Renal pelvis (tissue), 12 donors: Measurements from ENCODE around the gene GLOD5. TPM values are rescaled to one million over a fixed set of nuclear protein-coding genes. Genes with fewer than 3 reads are reported as not detected.

Experiments used
- DNase-seq: peaks from one replicate; pipeline ENCODE4 v3.0.0-alpha.2; 2013
- long read RNA-seq, 16 experiments: transcript quantifications; one replicate each; lab custom pipeline, GENCODE V29; 2026
- polyA plus RNA-seq, 3 donors: library from polyadenylated mRNA; unstranded; fragments of 120-200 nt; gene quantifications; one replicate each; pipeline ENCODE4 v1.2.1, GENCODE V29; 2013; ENCODE audit not compliant: insufficient read length in 3 of 3

GLOD5 gene
- polyA plus RNA-seq = 1 to 10 TPM in 2 of 3 donors, under 1 TPM in 1; 0.79 to 1.4 (median 1.2) TPM
- long read RNA-seq, donor 1, partial matches to known transcripts = 0 of 2 reads
- long read RNA-seq, donor 1, other reads (novel, unspliced or antisense) = 0 of 2 reads
- long read RNA-seq, donor 2, partial matches to known transcripts = 0 of 3 reads
- long read RNA-seq, donor 2, other reads (novel, unspliced or antisense) = 0 of 3 reads
- long read RNA-seq, donor 3, partial matches to known transcripts = 0 of 1 reads
- long read RNA-seq, donor 3, other reads (novel, unspliced or antisense) = 0 of 1 reads
- long read RNA-seq, donor 4, partial matches to known transcripts = 0 of 2 reads
- long read RNA-seq, donor 4, other reads (novel, unspliced or antisense) = 0 of 2 reads
- long read RNA-seq, donor 5 = 0 reads
- long read RNA-seq, donor 6, partial matches to known transcripts = 0 of 2 reads
- long read RNA-seq, donor 6, other reads (novel, unspliced or antisense) = 0 of 2 reads
- long read RNA-seq, donor 7 = 0 reads
- long read RNA-seq, donor 8 = 0 reads
- long read RNA-seq, donor 9, partial matches to known transcripts = 0 of 2 reads
- long read RNA-seq, donor 9, other reads (novel, unspliced or antisense) = 0 of 2 reads
- long read RNA-seq, donor 10, partial matches to known transcripts = 0 of 1 reads
- long read RNA-seq, donor 10, other reads (novel, unspliced or antisense) = 0 of 1 reads
- long read RNA-seq, donor 11 = 0 reads
- long read RNA-seq, donor 12 = 0 reads
- long read RNA-seq, donor 13, partial matches to known transcripts = 0 of 1 reads
- long read RNA-seq, donor 13, other reads (novel, unspliced or antisense) = 0 of 1 reads
- long read RNA-seq, donor 14, partial matches to known transcripts = 0 of 2 reads
- long read RNA-seq, donor 14, other reads (novel, unspliced or antisense) = 0 of 2 reads
- long read RNA-seq, donor 15, partial matches to known transcripts = 0 of 2 reads
- long read RNA-seq, donor 15, other reads (novel, unspliced or antisense) = 0 of 2 reads
- long read RNA-seq, donor 16 = 0 reads

- DNase-seq = peak; percentile 15
Measured at GRCh38 chrX:48761674-48762471, at the start of gene GLOD5. Gene GLOD5, plus strand, starts transcription at chrX:48761747. Its CDS starts 44 bp downstream, at chrX:48761791.

- no peak for DNase-seq
Measured at GRCh38 chrX:48711929-48712505, 49.5 kb upstream of the GLOD5 start.

GRCh38 chrX:48713847-48714246 is 47.7 kb upstream of the GLOD5 start:
- DNase-seq = no peak

DNA sequence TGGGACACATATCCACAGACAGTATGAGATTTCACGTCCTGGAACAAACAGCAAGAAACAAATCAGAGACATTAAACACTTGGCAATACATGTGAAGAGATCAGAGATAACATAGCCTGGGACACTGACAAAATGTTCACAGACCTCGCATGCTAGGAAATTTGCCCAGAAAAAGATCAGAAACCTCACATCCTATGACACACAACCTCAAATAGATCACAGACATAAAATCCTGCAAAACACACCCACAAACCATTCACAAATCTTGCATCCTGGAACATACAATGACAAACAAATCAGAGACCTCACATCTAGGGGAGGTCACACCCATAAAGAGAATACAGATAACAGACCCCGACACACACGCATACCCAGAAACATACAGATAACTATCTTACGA is 47.0 kb upstream of the GLOD5 start:
- no peak for DNase-seq

DNA sequence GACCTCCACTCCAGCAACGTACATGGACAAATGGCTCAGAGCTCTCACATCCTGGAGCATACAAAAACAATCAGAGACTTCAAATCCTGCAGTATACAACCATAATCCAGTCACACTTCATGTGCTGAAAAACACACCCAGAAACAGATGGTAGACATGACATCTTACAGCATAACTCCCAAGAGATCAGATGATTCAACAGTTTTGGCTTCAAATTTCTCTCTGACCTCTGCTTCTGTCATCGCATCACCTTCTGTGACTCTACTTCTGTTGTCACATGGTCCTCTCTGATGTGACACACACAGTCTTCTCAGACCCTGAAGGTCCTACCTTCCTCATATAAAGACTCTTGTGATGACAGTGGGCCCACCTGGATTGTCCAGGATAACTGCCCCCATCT is 46.5 kb upstream of the GLOD5 start:
- DNase-seq = no peak

GRCh38 chrX:48715876-48716502 is 45.6 kb upstream of the GLOD5 start:
- no peak for DNase-seq

DNA sequence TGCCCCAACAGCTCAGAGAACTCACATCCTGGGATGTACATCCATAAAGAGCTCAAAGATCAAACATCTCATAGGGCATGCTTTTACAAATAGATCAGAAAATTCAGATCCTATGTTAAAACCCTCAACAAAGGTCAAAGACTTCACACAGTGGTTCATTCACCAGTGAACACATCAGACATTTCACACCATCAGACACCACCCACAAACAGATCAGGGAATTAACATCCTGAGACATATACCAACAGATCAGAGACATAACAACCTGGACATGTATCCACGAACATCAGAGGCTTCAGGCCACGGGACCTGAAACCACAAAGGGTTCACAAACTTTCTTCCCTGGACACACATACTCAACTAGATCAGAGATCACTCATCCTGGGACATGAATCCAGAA is 41.6 kb upstream of the GLOD5 start:
- DNase-seq = no peak

GRCh38 chrX:48720577-48721250 is 40.8 kb upstream of the GLOD5 start:
- no peak for DNase-seq

- DNase-seq = no peak
Measured at GRCh38 chrX:48721916-48722315, 39.6 kb upstream of the GLOD5 start.

- no peak for DNase-seq
Measured at GRCh38 chrX:48726596-48726995, 35.0 kb upstream of the GLOD5 start.

- no peak for DNase-seq
Measured at GRCh38 chrX:48728653-48729052, 32.9 kb upstream of the GLOD5 start.

DNA sequence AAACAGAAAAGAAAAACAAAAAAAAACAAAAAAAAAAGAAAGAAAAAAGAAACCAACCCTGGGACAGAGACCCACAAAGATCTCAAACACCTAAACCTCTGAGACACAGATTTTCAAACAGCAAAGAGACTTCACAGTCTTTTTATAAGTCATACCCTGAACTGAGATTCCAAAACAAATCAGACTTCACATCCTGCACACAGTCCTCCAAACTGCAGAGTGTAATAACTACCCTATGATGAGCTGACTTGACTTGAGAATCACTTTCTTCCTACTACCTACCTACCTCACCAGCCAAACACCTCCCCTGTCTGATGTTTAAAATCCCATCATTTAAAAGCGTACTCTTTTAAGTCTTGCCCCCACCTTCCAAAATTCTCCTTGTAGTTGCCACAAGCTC is 25.2 kb upstream of the GLOD5 start:
- no peak for DNase-seq

- no peak for DNase-seq
Measured at GRCh38 chrX:48736878-48737212, 24.7 kb upstream of the GLOD5 start.

DNA sequence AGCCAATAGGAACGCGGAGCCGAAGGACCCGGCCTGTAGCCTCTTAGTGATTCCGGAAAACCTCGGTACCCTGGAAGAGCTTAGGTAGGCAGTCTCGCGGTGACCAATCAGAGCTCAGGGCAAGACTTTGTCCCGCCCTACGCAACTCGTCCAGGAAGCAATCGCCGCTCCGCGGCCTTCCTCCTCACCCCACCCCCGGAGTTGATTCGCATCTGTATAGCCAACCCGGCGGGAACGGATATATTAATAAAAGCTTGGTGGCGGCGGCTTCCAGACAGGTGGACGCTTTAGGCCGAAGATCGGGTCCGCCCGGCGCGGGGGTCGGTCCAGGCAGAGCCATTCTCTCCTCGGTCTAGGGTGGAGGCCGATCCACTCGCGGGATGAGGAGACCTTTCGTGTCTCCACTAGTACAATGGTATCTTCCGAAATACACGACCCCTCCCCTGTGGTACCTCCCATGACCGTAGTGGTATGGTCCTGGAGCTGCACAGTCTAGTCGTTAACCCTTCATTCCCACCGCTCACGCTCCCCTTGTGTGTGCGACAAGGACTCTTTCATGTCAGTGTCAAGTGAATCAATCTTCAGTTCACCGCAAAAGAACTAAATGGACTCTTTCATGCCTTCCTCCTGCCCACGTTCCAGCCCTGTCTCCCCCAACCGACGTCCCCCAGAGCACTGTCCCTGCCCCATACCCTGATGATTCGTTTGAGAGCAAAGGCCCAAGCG is 24.2 kb upstream of the GLOD5 start:
- DNase-seq = peak; percentile 96

DNA sequence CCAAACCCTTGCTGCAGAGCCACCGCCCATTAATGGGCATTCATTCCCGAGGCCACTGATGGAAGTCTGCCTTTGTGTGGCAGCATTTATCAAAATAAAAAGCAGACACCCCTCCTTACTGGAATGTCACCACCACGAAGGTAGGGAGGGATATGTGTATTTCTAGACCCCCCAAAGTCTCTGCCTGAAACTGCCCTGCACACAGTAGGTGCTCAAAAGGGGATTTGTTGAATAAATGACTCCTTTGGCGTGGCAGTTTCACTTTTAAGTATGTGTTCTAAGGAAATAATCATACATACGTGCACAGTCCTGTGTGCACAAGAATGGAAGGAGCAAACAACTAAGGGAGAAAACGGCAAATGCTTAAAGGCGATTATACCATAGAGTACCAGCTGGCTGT is 23.6 kb upstream of the GLOD5 start:
- DNase-seq = no peak

DNA sequence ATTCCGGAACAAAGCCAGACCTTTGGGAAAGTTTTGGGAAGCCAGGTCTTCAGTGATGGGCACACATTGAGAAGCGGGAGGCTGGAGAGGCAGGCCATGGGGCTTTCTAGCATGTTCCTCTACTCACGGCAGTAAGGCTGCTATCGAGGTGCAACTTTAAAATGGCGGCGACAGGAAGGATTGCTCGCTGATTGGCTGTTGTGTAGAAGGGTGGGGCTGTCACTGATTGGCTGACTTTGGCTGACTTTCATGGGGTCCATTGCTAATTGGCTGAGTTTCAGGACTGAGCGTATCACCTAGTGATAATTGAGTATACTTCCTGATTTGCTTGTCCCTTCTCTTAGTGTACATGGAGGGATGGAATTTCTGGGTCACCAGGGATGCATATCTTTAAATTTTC is 19.7 kb upstream of the GLOD5 start:
- no peak for DNase-seq

GRCh38 chrX:48745222-48745621 is 16.3 kb upstream of the GLOD5 start:
- no peak for DNase-seq

GRCh38 chrX:48747415-48748016 is 14.0 kb upstream of the GLOD5 start:
- DNase-seq = no peak

DNA sequence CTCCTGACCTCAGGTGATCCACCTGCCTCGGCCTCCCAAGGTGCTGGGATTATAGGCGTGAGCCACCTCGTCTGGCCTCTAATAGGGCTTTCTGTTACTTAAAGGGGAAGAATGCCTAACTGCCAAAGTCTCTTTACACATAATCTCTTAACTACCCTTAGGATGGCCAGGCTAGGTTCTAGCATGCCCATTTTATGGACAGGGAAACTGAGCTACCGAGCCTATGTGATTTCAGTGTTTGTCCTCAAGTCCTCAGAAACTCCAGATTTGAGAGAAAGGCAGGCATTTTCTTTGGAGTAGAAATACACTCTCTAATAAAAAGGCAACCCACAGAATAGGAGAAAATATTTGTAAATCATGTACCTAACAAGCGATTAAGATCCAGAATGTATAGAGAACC is 12.4 kb upstream of the GLOD5 start:
- DNase-seq = no peak
